HCT116 (cell line): ENCODE results near the gene PPY. TPM values are rescaled to one million over a fixed set of nuclear protein-coding genes. Genes with fewer than 3 reads are reported as not detected.

Experiments
- ATAC-seq: fragments of 200-7000 bp; cut with Tn5 transposase; 2 replicates; pipeline ENCODE4 v1.9.1; 2020; ENCODE audit warnings: mild to moderate bottlenecking, moderate library complexity
- BruUV-seq: library from RNA; stranded (reverse); fragments of 400-500 nt; replicated peaks from 2 replicates; lab custom pipeline; 2021; lab: Mats Ljungman, UMichigan
- CTCF ChIA-PET: fragments of 300-600 bp; sonication (Branson Sonifier 250); formaldehyde crosslinking; loops from one replicate; lab custom pipeline; 2021; ENCODE audit warnings: antibody characterized with exemption; lab: Charles Lee
- POLR2A ChIA-PET: fragments of 300-600, 350-600 bp; sonication (Branson Sonifier 250); formaldehyde crosslinking; loops from one replicate; lab custom pipeline; 2021; ENCODE audit warnings: antibody characterized with exemption; lab: Charles Lee
- RAD21 ChIA-PET, 2 experiments: fragments of 300-600 bp; sonication (Branson Sonifier 250); formaldehyde crosslinking; loops; one replicate each; lab custom pipeline; 2023; ENCODE audit warnings: low total read pairs in 2 of 2; ENCODE audit not compliant: uncharacterized antibody in 2 of 2, unreplicated experiment in 2 of 2, low non-redundant PET in 1 of 2; lab: Charles Lee
- DNase-seq: peaks from one replicate; pipeline ENCODE4 v3.0.0-alpha.2; 2010; ENCODE audit warnings: low read depth, low spot score
- H2AFZ ChIP-seq: fragments of 200-600 bp; shearing (Covaris generic), sonication (generic); 2 replicates; pipeline ENCODE4 v1.6.1; 2017; ENCODE audit warnings: low read depth, mixed run types, mixed read lengths, antibody characterized with exemption, low read length; ENCODE audit not compliant: poor library complexity, severe bottlenecking
- H3K27ac ChIP-seq: 2 replicates; pipeline ENCODE4 v1.5.1; 2012; ENCODE audit warnings: low read depth, low read length
- H3K27me3 ChIP-seq: fragments of 200-600 bp; sonication (generic); 2 replicates; pipeline ENCODE4 v1.6.1; 2016; ENCODE audit warnings: mixed run types, low read length, mixed read lengths; ENCODE audit not compliant: insufficient read depth
- H3K36me3 ChIP-seq, 2 experiments: fragments of 200-500 bp in 1 of 2; fragments of 200-600 bp in 1 of 2; sonication (Bioruptor generic) in 1 of 2; sonication (generic) in 1 of 2; 2 replicates each; pipeline versions ENCODE4 v1.5.1 to v1.6.1; 2014 to 2016; ENCODE audit warnings: low read length in 2 of 2, inconsistent platforms in 1 of 2, mixed read lengths in 1 of 2, mixed run types in 1 of 2; ENCODE audit not compliant: insufficient read depth in 2 of 2, control insufficient read depth in 1 of 2
- H3K4me1 ChIP-seq, 2 experiments: fragments of 200-600 bp in 1 of 2; sonication (generic) in 1 of 2; 2 replicates each; pipeline versions ENCODE4 v1.5.1 to v1.6.1; 2012 to 2017; ENCODE audit warnings: low read length in 2 of 2, inconsistent platforms in 1 of 2, mild to moderate bottlenecking in 1 of 2, mixed read lengths in 1 of 2, mixed run types in 1 of 2, moderate library complexity in 1 of 2; ENCODE audit not compliant: insufficient read depth in 2 of 2, control insufficient read depth in 1 of 2
- H3K4me2 ChIP-seq: fragments of 200-600 bp; sonication (generic); 2 replicates; pipeline ENCODE4 v1.6.1; 2017; ENCODE audit warnings: mixed run types, low read length, mixed read lengths
- H3K4me3 ChIP-seq, 2 experiments: fragments of 200-600 bp in 1 of 2; sonication (generic) in 1 of 2; replicated peaks in 1 of 2; 2 replicates each; pipeline ENCODE4 v1.5.1; 2011 to 2016; ENCODE audit warnings: low read length in 2 of 2, control low read depth in 1 of 2, low read depth in 1 of 2, mild to moderate bottlenecking in 1 of 2, mixed read lengths in 1 of 2, mixed run types in 1 of 2
- H3K79me2 ChIP-seq: fragments of 200-600 bp; sonication (generic); 2 replicates; pipeline ENCODE4 v1.6.1; 2017; ENCODE audit warnings: mild to moderate bottlenecking, mixed run types, low read length, moderate library complexity, mixed read lengths; ENCODE audit not compliant: insufficient read depth
- H3K9ac ChIP-seq: fragments of 200-600 bp; sonication (generic); 2 replicates; pipeline ENCODE4 v1.6.1; 2016; ENCODE audit warnings: low read length, mixed read lengths
- H3K9me2 ChIP-seq: fragments of 200-600 bp; sonication (generic), shearing (Covaris generic); 2 replicates; pipeline ENCODE4 v1.6.1; 2017; ENCODE audit warnings: mixed run types, mild to moderate bottlenecking, moderate library complexity; ENCODE audit not compliant: insufficient read depth
- H3K9me3 ChIP-seq, 2 experiments: fragments of 200-500 bp in 1 of 2; fragments of 200-600 bp in 1 of 2; sonication (Bioruptor generic) in 1 of 2; sonication (generic) in 1 of 2; 2 replicates each; pipeline ENCODE4 v1.6.1; 2014 to 2017; ENCODE audit warnings: low read length in 2 of 2, mixed read lengths in 2 of 2, inconsistent platforms in 1 of 2, low read depth in 1 of 2, mild to moderate bottlenecking in 1 of 2, mixed run types in 1 of 2, moderate library complexity in 1 of 2; ENCODE audit not compliant: control insufficient read depth in 1 of 2, insufficient read depth in 1 of 2
- H4K20me1 ChIP-seq: fragments of 200-600 bp; sonication (generic), shearing (Covaris generic); 2 replicates; pipeline ENCODE4 v1.6.1; 2017; ENCODE audit warnings: mixed run types, mild to moderate bottlenecking, moderate library complexity; ENCODE audit not compliant: insufficient read depth
- CEBPB ChIP-seq: IDR thresholded peaks from 2 replicates; pipeline ENCODE4 v1.6.1; 2012; ENCODE audit warnings: low read depth
- EGR1 ChIP-seq: IDR thresholded peaks from 2 replicates; pipeline ENCODE4 v1.6.1; 2012; ENCODE audit warnings: low read depth
- EZH2 ChIP-seq: fragments of 200-600 bp; sonication (generic); IDR thresholded peaks from 2 replicates; pipeline ENCODE4 v1.6.1; 2017; ENCODE audit warnings: antibody characterized with exemption, mixed run types
- POLR2A ChIP-seq: IDR thresholded peaks from 2 replicates; pipeline ENCODE4 v1.7.0; 2011; ENCODE audit warnings: borderline replicate concordance; ENCODE audit not compliant: insufficient read depth, insufficient read length; ENCODE audit errors: extremely low read depth
- POLR2AphosphoS5 ChIP-seq: IDR thresholded peaks from 2 replicates; pipeline ENCODE4 v1.6.1; 2011; ENCODE audit warnings: mild to moderate bottlenecking, low read depth, low read length, moderate library complexity
- REST ChIP-seq: IDR thresholded peaks from 2 replicates; pipeline ENCODE4 v1.6.1; 2012; ENCODE audit warnings: low read depth
- SIN3A ChIP-seq: IDR thresholded peaks from 2 replicates; pipeline ENCODE4 v1.6.1; 2012; ENCODE audit warnings: low read depth
- SP1 ChIP-seq: IDR thresholded peaks from 2 replicates; pipeline ENCODE4 v1.6.1; 2012; ENCODE audit warnings: low read depth
- SRF ChIP-seq: IDR thresholded peaks from 2 replicates; pipeline ENCODE4 v1.6.1; 2012; ENCODE audit warnings: low read depth
- TCF7L2 ChIP-seq: IDR thresholded peaks from 2 replicates; pipeline ENCODE4 v1.7.0; 2011; ENCODE audit warnings: borderline replicate concordance, inconsistent platforms; ENCODE audit not compliant: insufficient read depth, insufficient read length; ENCODE audit errors: extremely low read depth
- YY1 ChIP-seq: IDR thresholded peaks from 2 replicates; pipeline ENCODE4 v1.6.1; 2011; ENCODE audit warnings: low read length, low read depth, moderate library complexity, mild to moderate bottlenecking; ENCODE audit not compliant: insufficient replicate concordance; ENCODE audit errors: extremely low read depth
- ZNF274 ChIP-seq: fragments of 200-500 bp; sonication (Bioruptor generic); IDR thresholded peaks from 2 replicates; pipeline ENCODE4 v1.6.1; 2014; ENCODE audit warnings: mild to moderate bottlenecking, low read depth, low read length, inconsistent platforms
- intact Hi-C: fragments of 100-400 bp; cut with micrococcal nuclease; formaldehyde crosslinking; loops from 2 replicates; pipeline ENCODE4 v1.10.0; 2022
- total RNA-seq: library from RNA; stranded (reverse); gene quantifications from one replicate; pipeline ENCODE4 v1.2.1, GENCODE V29; 2021; ENCODE audit not compliant: unreplicated experiment
- TF ChIP-seq, protein P1 (sequence below): IDR thresholded peaks from 2 replicates; pipeline ENCODE4 v1.6.1; 2011; ENCODE audit warnings: mild to moderate bottlenecking, low read length, moderate library complexity; ENCODE audit not compliant: insufficient replicate concordance; ENCODE audit errors: extremely low read depth
- TF ChIP-seq, protein P2 (sequence below): IDR thresholded peaks from 2 replicates; pipeline ENCODE4 v1.6.1; 2012

Gene PPY
- total RNA-seq, 1 experiment from 2014 or later, result not detected

- POLR2A ChIA-PET, result no interaction called here
- H3K9me3 ChIP-seq, result no peaks in the 10 kb centered on the region
- no peaks in the 10 kb centered on the region for H3K36me3 ChIP-seq
- no peak overlapping the region for H3K4me3 ChIP-seq
- TF ChIP-seq, protein P1, sequence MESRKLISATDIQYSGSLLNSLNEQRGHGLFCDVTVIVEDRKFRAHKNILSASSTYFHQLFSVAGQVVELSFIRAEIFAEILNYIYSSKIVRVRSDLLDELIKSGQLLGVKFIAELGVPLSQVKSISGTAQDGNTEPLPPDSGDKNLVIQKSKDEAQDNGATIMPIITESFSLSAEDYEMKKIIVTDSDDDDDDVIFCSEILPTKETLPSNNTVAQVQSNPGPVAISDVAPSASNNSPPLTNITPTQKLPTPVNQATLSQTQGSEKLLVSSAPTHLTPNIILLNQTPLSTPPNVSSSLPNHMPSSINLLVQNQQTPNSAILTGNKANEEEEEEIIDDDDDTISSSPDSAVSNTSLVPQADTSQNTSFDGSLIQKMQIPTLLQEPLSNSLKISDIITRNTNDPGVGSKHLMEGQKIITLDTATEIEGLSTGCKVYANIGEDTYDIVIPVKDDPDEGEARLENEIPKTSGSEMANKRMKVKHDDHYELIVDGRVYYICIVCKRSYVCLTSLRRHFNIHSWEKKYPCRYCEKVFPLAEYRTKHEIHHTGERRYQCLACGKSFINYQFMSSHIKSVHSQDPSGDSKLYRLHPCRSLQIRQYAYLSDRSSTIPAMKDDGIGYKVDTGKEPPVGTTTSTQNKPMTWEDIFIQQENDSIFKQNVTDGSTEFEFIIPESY, result no peak
- TF ChIP-seq, protein P2, sequence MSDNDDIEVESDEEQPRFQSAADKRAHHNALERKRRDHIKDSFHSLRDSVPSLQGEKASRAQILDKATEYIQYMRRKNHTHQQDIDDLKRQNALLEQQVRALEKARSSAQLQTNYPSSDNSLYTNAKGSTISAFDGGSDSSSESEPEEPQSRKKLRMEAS, result no peak
- TF ChIP-seq YY1, result no peak
- TF ChIP-seq TCF7L2, result no peak
- TF ChIP-seq SRF, result no peak
- TF ChIP-seq SIN3A, result no peak
- no peak for TF ChIP-seq EGR1
- no peak for TF ChIP-seq CEBPB
- no peak for TF ChIP-seq POLR2AphosphoS5
- no peak for TF ChIP-seq POLR2A
- no peak for TF ChIP-seq SP1
- no peak for TF ChIP-seq ZNF274
- no peak for TF ChIP-seq REST
- TF ChIP-seq EZH2, result no peak
- no peaks in the 10 kb centered on the region for H3K9me2 ChIP-seq
- ATAC-seq, result no peak
- no TSS peak for BruUV-seq
- RAD21 ChIA-PET, result no interaction called here
- no peaks in the 10 kb centered on the region for H3K27me3 ChIP-seq
- peaks cover 0 to 15% of the 10 kb centered on the region in 2 experiments; a peak in 2 of 4 replicates for H3K4me1 ChIP-seq
- DNase-seq, result no peak
- CTCF ChIA-PET, result interaction anchor here (1.6 kb wide), 1 partner anchor 90 kb away, joined by 5 read pairs; the partner anchor contains the start of gene CD300LG
- intact Hi-C loops, result no loop called here
- H4K20me1 ChIP-seq, result no peaks in the 10 kb centered on the region
- no peak overlapping the region for H3K9ac ChIP-seq
- no peak overlapping the region for H3K4me2 ChIP-seq
- H3K27ac ChIP-seq, result no peak overlapping the region
- H3K79me2 ChIP-seq, result no peaks in the 10 kb centered on the region
- no peak overlapping the region for H2AFZ ChIP-seq
Observed at GRCh38 chr17:43935926-43936261, 6.4 kb downstream of the PPY start.
